MM.1S (cell line): ENCODE data around the gene CAMSAP1.

ENCODE experiments used
- DNase-seq: peaks from one replicate; pipeline ENCODE4 v3.0.0-alpha.2; 2015
- H2AFZ ChIP-seq: fragments of 300-600 bp; sonication (generic); 2 replicates; pipeline ENCODE4 v1.6.0; 2016; ENCODE audit warnings: antibody characterized with exemption, low read length
- H3F3A ChIP-seq: fragments of 300-600 bp; sonication (generic); 2 replicates; pipeline ENCODE4 v1.6.1; 2016; ENCODE audit warnings: mild to moderate bottlenecking, antibody characterized with exemption, low read length, moderate library complexity, mixed read lengths; ENCODE audit not compliant: insufficient read depth
- H3K27ac ChIP-seq: fragments of 300-600 bp; sonication (generic); 2 replicates; pipeline ENCODE4 v1.5.1; 2016; ENCODE audit warnings: mild to moderate bottlenecking, low read length
- H3K27me3 ChIP-seq: fragments of 300-600 bp; sonication (generic); replicated peaks from 2 replicates; pipeline ENCODE4 v1.6.0; 2016; ENCODE audit warnings: low read length; ENCODE audit not compliant: insufficient read depth
- H3K36me3 ChIP-seq: fragments of 300-600 bp; sonication (generic); replicated peaks from 2 replicates; pipeline ENCODE4 v1.6.1; 2016; ENCODE audit warnings: mild to moderate bottlenecking, low read length, mixed read lengths; ENCODE audit not compliant: insufficient read depth
- H3K4me1 ChIP-seq: fragments of 300-600 bp; sonication (generic); 2 replicates; pipeline ENCODE4 v1.6.1; 2016; ENCODE audit warnings: low read length, mixed read lengths
- H3K4me2 ChIP-seq: fragments of 300-600 bp; sonication (generic); 2 replicates; pipeline ENCODE4 v1.6.0; 2016; ENCODE audit warnings: low read depth, low read length
- H3K4me3 ChIP-seq: fragments of 300-600 bp; sonication (generic); 2 replicates; pipeline ENCODE4 v1.5.1; 2016; ENCODE audit warnings: low read length, mixed read lengths
- H3K79me2 ChIP-seq: fragments of 300-600 bp; sonication (generic); 2 replicates; pipeline ENCODE4 v1.6.1; 2016; ENCODE audit warnings: mixed run types, low read length, mixed read lengths
- H3K9ac ChIP-seq: fragments of 300-600 bp; sonication (generic); 2 replicates; pipeline ENCODE4 v1.6.1; 2016; ENCODE audit warnings: low read length, mixed read lengths
- H3K9me2 ChIP-seq: fragments of 300-600 bp; sonication (generic); replicated peaks from 2 replicates; pipeline ENCODE4 v1.6.1; 2016; ENCODE audit warnings: mild to moderate bottlenecking, low read length, mixed read lengths; ENCODE audit not compliant: insufficient read depth
- H3K9me3 ChIP-seq: fragments of 300-600 bp; sonication (generic); replicated peaks from 2 replicates; pipeline ENCODE4 v1.6.1; 2016; ENCODE audit warnings: mild to moderate bottlenecking, low read length, mixed read lengths; ENCODE audit not compliant: insufficient read depth
- H4K20me1 ChIP-seq: fragments of 300-600 bp; sonication (generic); 2 replicates; pipeline ENCODE4 v1.6.1; 2016; ENCODE audit warnings: mild to moderate bottlenecking, low read length, moderate library complexity, mixed read lengths; ENCODE audit not compliant: insufficient read depth
- CTCF ChIP-seq: fragments of 300-600 bp; sonication (generic); IDR thresholded peaks from 2 replicates; pipeline ENCODE4 v1.5.1; 2016; ENCODE audit warnings: antibody characterized with exemption, low read length, mixed read lengths
- EZH2 ChIP-seq: fragments of 300-600 bp; sonication (generic); optimal IDR thresholded peaks from 2 replicates; pipeline ENCODE3; 2017; ENCODE audit warnings: low read depth, mild to moderate bottlenecking, antibody characterized with exemption, low read length, mixed read lengths
- EZH2phosphoT487 ChIP-seq: fragments of 300-600 bp; sonication (generic); IDR thresholded peaks from 2 replicates; pipeline ENCODE4 v1.6.1; 2018; ENCODE audit warnings: antibody characterized with exemption, low read length

Gene CAMSAP1

GRCh38 chr9:135779571-135779970 lies 127.8 kb downstream of the CAMSAP1 start:
- no peaks in the 10 kb centered on the region for H3K9me3 ChIP-seq
- H3K9ac ChIP-seq = no peak overlapping the region
- no peaks in the 10 kb centered on the region for H3K79me2 ChIP-seq
- H2AFZ ChIP-seq = no peak overlapping the region
- no peak overlapping the region for H3K27ac ChIP-seq
- no peak for DNase-seq
- H3K4me3 ChIP-seq = no peak overlapping the region
- no peaks in the 10 kb centered on the region for H3K9me2 ChIP-seq
- H3K27me3 ChIP-seq = peaks cover 93% of the 10 kb centered on the region
- no peaks in the 10 kb centered on the region for H3F3A ChIP-seq
- H4K20me1 ChIP-seq = no peaks in the 10 kb centered on the region
- no peak for TF ChIP-seq EZH2phosphoT487
- no peak for TF ChIP-seq CTCF
- no peaks in the 10 kb centered on the region for H3K4me1 ChIP-seq
- H3K4me2 ChIP-seq = no peak overlapping the region
- no peaks in the 10 kb centered on the region for H3K36me3 ChIP-seq

GRCh38 chr9:135778421-135778820 lies 128.9 kb downstream of the CAMSAP1 start:
- no peak overlapping the region for H3K4me2 ChIP-seq
- no peaks in the 10 kb centered on the region for H3K36me3 ChIP-seq
- TF ChIP-seq CTCF (no peak), EZH2phosphoT487 (no peak), EZH2 (no peak)
- no peak overlapping the region for H3K4me3 ChIP-seq
- DNase-seq = no peak
- H3K27ac ChIP-seq = no peak overlapping the region
- peaks cover 95% of the 10 kb centered on the region for H3K27me3 ChIP-seq
- no peaks in the 10 kb centered on the region for H3K9me2 ChIP-seq
- no peak overlapping the region for H2AFZ ChIP-seq
- H3K4me1 ChIP-seq = no peaks in the 10 kb centered on the region
- no peak overlapping the region for H3K9ac ChIP-seq
- H3K79me2 ChIP-seq = no peaks in the 10 kb centered on the region
- no peaks in the 10 kb centered on the region for H3F3A ChIP-seq
- no peaks in the 10 kb centered on the region for H4K20me1 ChIP-seq
- H3K9me3 ChIP-seq = no peaks in the 10 kb centered on the region

GRCh38 chr9:135777623-135778177 lies 129.6 kb downstream of the CAMSAP1 start:
- H3K4me3 ChIP-seq = no peak overlapping the region
- H3K79me2 ChIP-seq = no peaks in the 10 kb centered on the region
- no peaks in the 10 kb centered on the region for H3K9me3 ChIP-seq
- H3K36me3 ChIP-seq = no peaks in the 10 kb centered on the region
- H3F3A ChIP-seq = no peaks in the 10 kb centered on the region
- DNase-seq = no peak
- no peaks in the 10 kb centered on the region for H3K9me2 ChIP-seq
- H3K9ac ChIP-seq = no peak overlapping the region
- peaks cover 95% of the 10 kb centered on the region for H3K27me3 ChIP-seq
- H2AFZ ChIP-seq = no peak overlapping the region
- H3K27ac ChIP-seq = no peak overlapping the region
- H3K4me1 ChIP-seq = no peaks in the 10 kb centered on the region
- no peak overlapping the region for H3K4me2 ChIP-seq
- H4K20me1 ChIP-seq = no peaks in the 10 kb centered on the region
- TF ChIP-seq CTCF = no peak
- no peak for TF ChIP-seq EZH2phosphoT487
- no peak for TF ChIP-seq EZH2
